Activated CD8-positive, alpha-beta T cell treated with anti-CD3 and anti-CD28 coated beads, Interleukin-2, amount 10 ng/mL, durations not matched to agents 7 days and 5 days (primary cell): ENCODE data around the gene SPATA13. TPM values are rescaled to one million over a fixed set of nuclear protein-coding genes. Genes with fewer than 3 reads are reported as not detected.
A peak's percentile ranks its signal among the peaks of the same experiment; 100 is the strongest.
"Not testable (repeated sequence)": the region's sequence is repeated elsewhere in the genome, so short reads cannot be mapped to it uniquely, and the experiment has no call there.

Experiments used
- ATAC-seq: fragments of 150-1000 bp; cut with Tn5 transposase; one replicate; pipeline ENCODE4 v1.10.0; 2021; ENCODE audit warnings: moderate library complexity
- CTCF ChIA-PET: fragments of 350-600 bp; sonication (Branson Sonifier 250); formaldehyde crosslinking; loops from one replicate; lab custom pipeline; 2021; ENCODE audit warnings: antibody characterized with exemption; lab: Charles Lee
- POLR2A ChIA-PET: fragments of 350-600 bp; sonication (Branson Sonifier 250); formaldehyde crosslinking; loops from one replicate; lab custom pipeline; 2021; ENCODE audit warnings: antibody characterized with exemption; lab: Charles Lee
- DNase-seq: peaks from one replicate; pipeline ENCODE4 v3.0.0-alpha.2; 2020
- H3K27ac Mint-ChIP-seq: one replicate; pipeline ENCODE4 v1.8.0; 2021; ENCODE audit warnings: mild to moderate bottlenecking, mixed read lengths
- H3K27me3 Mint-ChIP-seq: one replicate; pipeline ENCODE4 v1.8.0; 2021; ENCODE audit warnings: low read depth, mixed read lengths
- H3K36me3 Mint-ChIP-seq: one replicate; pipeline ENCODE4 v1.8.0; 2021; ENCODE audit warnings: low read depth, mixed read lengths
- H3K4me1 Mint-ChIP-seq: one replicate; pipeline ENCODE4 v1.8.0; 2021; ENCODE audit warnings: low read depth, mixed read lengths
- H3K4me3 Mint-ChIP-seq: one replicate; pipeline ENCODE4 v1.8.0; 2021; ENCODE audit warnings: mild to moderate bottlenecking, mixed read lengths
- H3K9me3 Mint-ChIP-seq: one replicate; pipeline ENCODE4 v1.8.0; 2022; ENCODE audit warnings: mixed read lengths; ENCODE audit not compliant: insufficient read depth
- total RNA-seq, 2 experiments: library from RNA; stranded (reverse); gene quantifications; one replicate each; pipeline ENCODE4 v1.2.3, GENCODE V29; 2021

The SPATA13 gene
- total RNA-seq, 2 experiments from 2014 or later = 57.4 to 63.2 TPM

DNA sequence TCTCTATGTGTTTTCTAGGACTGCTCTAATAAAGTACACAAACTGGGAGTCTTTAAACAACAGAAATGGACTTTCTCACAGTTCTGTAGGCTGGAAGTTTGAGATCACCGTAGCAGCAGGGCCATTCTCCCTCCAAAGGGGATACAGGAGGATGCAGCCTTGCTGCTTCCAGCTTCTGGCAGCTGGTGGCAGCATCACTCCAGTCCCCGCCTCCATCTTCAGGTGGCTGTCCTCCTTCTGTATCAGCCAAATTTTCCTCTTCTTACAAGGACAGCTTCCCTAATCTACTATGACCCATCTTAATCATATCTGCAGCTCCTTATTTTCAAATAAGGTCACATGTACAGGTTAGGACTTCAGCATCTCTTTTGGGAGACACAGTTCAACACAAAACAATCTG is 161.9 kb downstream of the SPATA13 start:
- peaks cover 23% of the 10 kb centered on the region for H3K27me3 Mint-ChIP-seq
- POLR2A ChIA-PET, H3K9me3 Mint-ChIP-seq, H3K27ac Mint-ChIP-seq, ATAC-seq, H3K36me3 Mint-ChIP-seq, DNase-seq, H3K4me3 Mint-ChIP-seq, H3K4me1 Mint-ChIP-seq: not testable (repeated sequence)
- CTCF ChIA-PET = interaction anchor here (1.1 to 1.6 kb wide), 2 partner anchors 217 to 433 kb away, joined by 4 to 5 read pairs; no protein-coding TSS in a partner anchor

DNA sequence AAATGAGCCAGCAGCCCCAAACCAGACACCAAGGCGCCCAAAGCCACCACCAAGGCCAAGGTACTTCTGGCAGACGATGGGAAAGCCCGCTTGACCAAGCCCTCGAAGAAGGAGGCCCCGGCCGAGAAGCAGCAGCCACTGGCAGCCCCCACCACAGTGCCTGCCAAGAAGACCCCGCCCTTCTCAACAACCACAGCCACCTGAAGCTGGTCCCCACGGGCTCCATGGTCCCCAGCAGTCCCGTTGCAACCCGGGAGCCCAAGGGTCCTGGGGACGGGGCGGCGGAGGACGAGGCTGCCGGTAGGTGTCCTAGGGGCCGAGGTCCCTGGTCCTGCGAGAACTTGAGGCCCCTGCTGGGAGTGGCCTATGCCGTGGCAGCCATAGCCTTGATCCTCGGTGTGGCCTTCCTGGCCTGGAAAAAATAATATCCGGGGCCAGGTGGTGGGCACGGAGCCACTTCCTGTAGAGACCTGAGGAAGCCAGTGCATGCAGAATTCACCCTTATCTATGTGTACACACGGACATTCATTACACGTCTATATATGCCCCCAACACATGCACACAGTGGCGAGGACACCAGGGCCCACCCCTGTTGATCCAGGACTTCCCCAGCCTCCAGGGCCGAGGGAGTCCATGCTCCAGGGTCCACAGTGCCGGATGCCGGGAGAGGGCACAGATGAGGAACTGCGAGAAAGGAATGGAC is 162.7 kb downstream of the SPATA13 start:
- ChIA-PET POLR2A (no interaction called here), CTCF (no interaction called here)
- no peaks in the 10 kb centered on the region for H3K4me1 Mint-ChIP-seq

GRCh38 chr13:24323739-24324075 is 163.2 kb downstream of the SPATA13 start:
- DNase-seq = no peak
- H3K27ac Mint-ChIP-seq = no peak overlapping the region
- CTCF ChIA-PET = no interaction called here
- ATAC-seq = no peak
- peaks cover 30% of the 10 kb centered on the region for H3K27me3 Mint-ChIP-seq
- H3K4me1 Mint-ChIP-seq = no peaks in the 10 kb centered on the region
- POLR2A ChIA-PET = no interaction called here
- H3K36me3 Mint-ChIP-seq = no peaks in the 10 kb centered on the region
- H3K9me3 Mint-ChIP-seq = no peaks in the 10 kb centered on the region
- no peak overlapping the region for H3K4me3 Mint-ChIP-seq

More for the DNA sequence above, 162.7 kb downstream of the SPATA13 start:
- ATAC-seq (no peak), DNase-seq (no peak)
- Mint-ChIP-seq H3K36me3 (no peaks in the 10 kb centered on the region), H3K27me3 (peaks cover 25% of the 10 kb centered on the region), H3K4me3 (no peak overlapping the region), H3K9me3 (no peaks in the 10 kb centered on the region), H3K27ac (no peak overlapping the region)

- H3K9me3 Mint-ChIP-seq, H3K36me3 Mint-ChIP-seq, CTCF ChIA-PET, H3K27ac Mint-ChIP-seq, DNase-seq, ATAC-seq, H3K4me3 Mint-ChIP-seq, POLR2A ChIA-PET, H3K4me1 Mint-ChIP-seq: not testable (repeated sequence)
- peaks cover 40% of the 10 kb centered on the region for H3K27me3 Mint-ChIP-seq
Measured at GRCh38 chr13:24327598-24327997, 167.1 kb downstream of the SPATA13 start.

- DNase-seq = no peak
- Mint-ChIP-seq H3K4me1 (no peaks in the 10 kb centered on the region), H3K4me3 (no peak overlapping the region), H3K27ac (no peak overlapping the region), H3K36me3 (no peaks in the 10 kb centered on the region), H3K27me3 (peaks cover 40% of the 10 kb centered on the region), H3K9me3 (no peaks in the 10 kb centered on the region)
- ChIA-PET POLR2A (no interaction called here), CTCF (no interaction called here)
- ATAC-seq = peak; percentile 42
Measured at GRCh38 chr13:24328145-24328544, 167.6 kb downstream of the SPATA13 start.

- CTCF ChIA-PET = no interaction called here
- DNase-seq = no peak
- Mint-ChIP-seq H3K27me3 (peaks cover 5% of the 10 kb centered on the region), H3K36me3 (no peaks in the 10 kb centered on the region), H3K9me3 (no peaks in the 10 kb centered on the region), H3K27ac (no peak overlapping the region), H3K4me3 (no peak overlapping the region), H3K4me1 (no peaks in the 10 kb centered on the region)
- ATAC-seq = no peak
- POLR2A ChIA-PET = no interaction called here
Measured at GRCh38 chr13:24338721-24339120, 178.2 kb downstream of the SPATA13 start.

- DNase-seq = no peak
- no peak for ATAC-seq
- Mint-ChIP-seq H3K4me3 (no peak overlapping the region), H3K36me3 (no peaks in the 10 kb centered on the region), H3K4me1 (no peaks in the 10 kb centered on the region), H3K27ac (no peak overlapping the region), H3K27me3 (peaks cover 7% of the 10 kb centered on the region), H3K9me3 (no peaks in the 10 kb centered on the region)
- CTCF ChIA-PET = no interaction called here
- POLR2A ChIA-PET = no interaction called here
Measured at GRCh38 chr13:24339937-24340607, 179.6 kb downstream of the SPATA13 start.

DNA sequence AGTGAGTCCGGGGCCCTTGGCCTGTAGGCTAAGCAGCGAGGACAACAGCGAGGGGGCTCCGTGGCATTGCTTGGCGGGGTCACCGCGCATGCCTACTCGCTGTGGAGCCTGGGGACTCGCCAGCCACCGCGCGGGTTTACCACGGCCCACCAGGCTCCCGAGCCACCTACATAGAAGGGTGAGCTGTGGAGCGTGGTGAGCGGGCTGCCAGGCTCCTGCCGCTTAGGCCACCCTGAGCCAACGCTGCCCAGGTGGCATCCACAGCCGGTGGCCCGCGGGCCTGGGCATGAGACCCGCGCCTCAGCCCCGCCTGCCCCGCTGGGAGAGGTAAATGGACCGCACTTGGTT is 180.1 kb downstream of the SPATA13 start:
- Mint-ChIP-seq H3K9me3 (no peaks in the 10 kb centered on the region), H3K4me1 (no peaks in the 10 kb centered on the region), H3K27ac (no peak overlapping the region), H3K27me3 (peaks cover 10% of the 10 kb centered on the region), H3K4me3 (no peak overlapping the region), H3K36me3 (no peaks in the 10 kb centered on the region)
- DNase-seq = no peak
- no peak for ATAC-seq
- ChIA-PET POLR2A (no interaction called here), CTCF (no interaction called here)

- H3K4me1 Mint-ChIP-seq = no peaks in the 10 kb centered on the region
- H3K27ac Mint-ChIP-seq = no peak overlapping the region
- no peak for ATAC-seq
- no peaks in the 10 kb centered on the region for H3K9me3 Mint-ChIP-seq
- ChIA-PET POLR2A (no interaction called here), CTCF (no interaction called here)
- H3K4me3 Mint-ChIP-seq = no peak overlapping the region
- DNase-seq = no peak
- no peaks in the 10 kb centered on the region for H3K36me3 Mint-ChIP-seq
- H3K27me3 Mint-ChIP-seq = peaks cover 10% of the 10 kb centered on the region
Measured at GRCh38 chr13:24341439-24341838, 180.9 kb downstream of the SPATA13 start.

DNA sequence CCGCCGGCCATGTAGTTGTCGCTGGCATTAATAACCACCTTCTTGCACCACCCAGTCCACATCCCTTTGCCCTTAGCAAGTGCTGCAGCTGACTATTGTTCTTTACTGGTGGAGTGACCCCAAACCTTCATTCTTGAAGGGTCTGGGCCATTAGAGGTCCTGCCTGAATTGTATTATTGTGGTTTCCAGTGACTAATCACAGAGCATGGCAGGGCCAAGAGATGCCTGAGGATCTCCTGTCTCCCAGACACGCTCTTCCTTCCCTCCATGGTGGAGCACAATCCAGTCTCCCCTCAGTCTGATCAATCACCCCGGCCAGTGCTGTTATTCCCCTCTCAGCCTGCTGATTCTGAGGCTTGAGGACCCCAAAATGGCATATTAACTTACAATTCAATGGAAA is 187.9 kb downstream of the SPATA13 start:
- peaks cover 5% of the 10 kb centered on the region for H3K27me3 Mint-ChIP-seq
- POLR2A ChIA-PET = no interaction called here
- H3K36me3 Mint-ChIP-seq = no peaks in the 10 kb centered on the region
- H3K9me3 Mint-ChIP-seq = no peaks in the 10 kb centered on the region
- H3K4me3 Mint-ChIP-seq = no peak overlapping the region
- H3K4me1 Mint-ChIP-seq = no peaks in the 10 kb centered on the region
- CTCF ChIA-PET = no interaction called here
- no peak overlapping the region for H3K27ac Mint-ChIP-seq
- DNase-seq (no peak), ATAC-seq (no peak)

DNA sequence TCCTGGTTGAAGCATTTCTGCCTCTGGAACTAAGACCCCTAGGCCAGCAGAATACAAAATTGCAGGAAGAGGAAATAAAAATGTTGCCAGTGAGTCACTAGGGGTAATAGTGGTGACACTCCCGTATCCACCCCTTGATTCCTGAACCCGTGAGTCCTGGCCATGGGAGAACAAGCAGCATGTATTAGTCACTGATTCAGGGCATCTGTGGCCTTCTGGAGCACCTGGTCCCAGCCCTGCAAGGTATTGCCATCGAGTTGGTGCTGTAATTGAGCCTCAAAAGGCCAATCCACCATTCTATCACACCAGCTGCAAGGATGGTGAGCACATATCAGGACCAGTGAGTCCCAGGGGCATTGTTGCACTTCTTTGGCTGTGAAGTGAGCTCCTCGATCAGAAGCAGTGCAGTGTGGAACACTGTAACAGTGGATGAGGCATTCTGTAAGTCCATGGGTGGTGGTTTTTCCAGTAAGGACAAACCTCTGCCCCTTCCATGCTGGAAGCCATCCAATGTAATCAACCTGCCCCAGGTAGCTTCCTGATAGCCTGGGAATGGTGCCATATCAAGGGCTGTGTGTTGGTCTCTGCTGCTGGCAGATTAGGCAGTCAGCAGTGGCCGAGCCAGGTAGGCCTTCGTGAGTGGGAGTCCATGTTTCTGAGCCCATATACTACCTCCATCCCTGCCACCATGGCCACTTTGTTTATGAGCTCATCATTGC is 188.4 kb downstream of the SPATA13 start:
- CTCF ChIA-PET = no interaction called here
- Mint-ChIP-seq H3K27me3 (peaks cover 5% of the 10 kb centered on the region), H3K36me3 (no peaks in the 10 kb centered on the region), H3K4me3 (no peak overlapping the region), H3K4me1 (no peaks in the 10 kb centered on the region), H3K9me3 (no peaks in the 10 kb centered on the region), H3K27ac (no peak overlapping the region)
- POLR2A ChIA-PET = no interaction called here
- DNase-seq (no peak), ATAC-seq (no peak)
